GM21423 (cell line): Measurements from ENCODE around the gene SORBS1.
A peak's percentile ranks its signal among the peaks of the same experiment; 100 is the strongest.

Source experiments
- ATAC-seq: cut with Tn5 transposase; IDR thresholded peaks from one replicate; pipeline ENCODE4 v1.9.1; 2021; ENCODE audit warnings: mild to moderate bottlenecking, moderate library complexity; ENCODE audit not compliant: unreplicated experiment

Gene SORBS1

GRCh38 chr10:95467162-95467599 lies 94.0 kb downstream of the SORBS1 start:
- ATAC-seq: no peak

- no peak for ATAC-seq
Observed at GRCh38 chr10:95466436-95466835, 94.7 kb downstream of the SORBS1 start.

GRCh38 chr10:95464280-95464679 lies 96.9 kb downstream of the SORBS1 start:
- ATAC-seq: no peak

DNA sequence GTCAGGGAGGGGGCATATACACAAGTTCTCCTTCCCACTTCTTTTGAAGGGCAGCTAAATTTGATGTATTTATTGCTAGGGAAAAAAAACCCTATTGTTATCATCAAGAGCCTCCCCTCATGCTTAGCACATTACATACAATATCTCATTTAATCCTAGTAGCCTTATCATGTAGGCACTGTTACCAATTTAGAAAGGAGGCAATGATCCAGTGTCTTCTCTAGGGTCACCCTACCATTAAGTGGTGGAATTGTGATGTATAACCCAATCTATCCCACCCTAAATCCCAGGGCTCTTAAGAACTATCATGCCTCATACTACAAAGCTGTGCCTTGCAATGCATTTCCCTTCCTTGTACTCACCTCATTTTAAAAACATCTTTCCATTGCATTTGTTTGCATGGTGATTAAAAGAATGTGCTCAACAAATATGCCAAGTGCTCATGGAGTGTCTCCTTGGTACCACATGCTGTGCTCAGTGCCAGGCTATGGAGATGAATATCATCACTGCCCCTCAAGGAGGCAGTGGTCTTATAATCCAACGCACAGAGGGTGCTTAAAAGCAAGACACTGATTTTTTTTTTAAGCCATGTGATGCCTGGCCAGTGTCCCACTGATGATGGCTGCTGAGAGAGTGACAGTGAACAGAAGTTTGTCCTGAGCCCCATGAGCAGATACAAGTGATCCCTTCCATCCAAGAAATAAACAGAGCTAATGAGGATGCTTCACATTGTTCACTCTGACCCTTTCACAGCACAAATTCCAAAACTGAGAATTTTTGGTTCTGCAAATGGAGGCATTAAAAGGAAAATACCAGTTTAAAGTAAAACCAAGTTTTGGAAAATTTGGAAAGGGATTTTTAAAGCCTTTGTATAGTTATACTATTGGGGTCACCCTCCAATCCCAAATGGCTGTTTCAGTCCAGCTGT lies 98.2 kb downstream of the SORBS1 start:
- no peak for ATAC-seq

DNA sequence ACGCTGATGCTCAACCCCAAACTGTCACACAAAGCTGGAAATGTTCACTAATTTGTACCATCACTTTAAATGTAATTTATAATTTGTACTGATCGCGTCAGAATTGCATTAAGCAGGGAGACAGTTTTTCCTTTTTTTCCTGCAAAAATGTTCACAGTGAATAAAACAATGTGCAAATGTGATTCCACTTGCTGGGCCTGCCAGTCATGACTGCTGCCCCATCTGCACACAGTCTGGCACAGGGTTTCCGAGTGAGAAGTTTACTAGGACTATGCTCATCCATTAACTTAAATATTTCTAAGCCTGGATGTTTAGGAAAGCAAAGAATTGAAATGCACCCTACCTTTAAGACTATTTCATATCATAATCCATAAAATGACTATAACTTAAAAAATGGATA lies 99.6 kb downstream of the SORBS1 start:
- ATAC-seq: no peak

- no peak for ATAC-seq
Observed at GRCh38 chr10:95459446-95460045, 101.6 kb downstream of the SORBS1 start.

GRCh38 chr10:95458871-95459270 lies 102.3 kb downstream of the SORBS1 start:
- no peak for ATAC-seq

DNA sequence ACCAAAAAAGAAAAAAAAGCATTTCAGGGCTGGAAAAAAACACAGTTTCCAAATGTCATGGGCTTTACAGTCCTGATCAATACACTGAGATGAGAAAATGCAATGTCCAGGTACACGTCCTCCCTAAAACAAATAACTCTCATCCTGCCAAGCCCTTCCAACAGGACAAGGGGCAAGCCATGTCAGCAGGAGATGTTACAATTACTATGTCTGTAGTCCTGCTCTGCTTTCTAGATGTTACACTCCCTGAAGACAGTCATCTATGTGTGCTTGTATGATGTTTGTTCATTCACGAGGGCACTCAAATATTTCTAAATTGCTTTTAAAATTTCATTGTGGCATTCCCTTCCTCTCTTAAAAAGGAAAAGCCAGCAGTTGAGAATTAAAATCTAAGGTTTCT lies 103.2 kb downstream of the SORBS1 start:
- no peak for ATAC-seq

DNA sequence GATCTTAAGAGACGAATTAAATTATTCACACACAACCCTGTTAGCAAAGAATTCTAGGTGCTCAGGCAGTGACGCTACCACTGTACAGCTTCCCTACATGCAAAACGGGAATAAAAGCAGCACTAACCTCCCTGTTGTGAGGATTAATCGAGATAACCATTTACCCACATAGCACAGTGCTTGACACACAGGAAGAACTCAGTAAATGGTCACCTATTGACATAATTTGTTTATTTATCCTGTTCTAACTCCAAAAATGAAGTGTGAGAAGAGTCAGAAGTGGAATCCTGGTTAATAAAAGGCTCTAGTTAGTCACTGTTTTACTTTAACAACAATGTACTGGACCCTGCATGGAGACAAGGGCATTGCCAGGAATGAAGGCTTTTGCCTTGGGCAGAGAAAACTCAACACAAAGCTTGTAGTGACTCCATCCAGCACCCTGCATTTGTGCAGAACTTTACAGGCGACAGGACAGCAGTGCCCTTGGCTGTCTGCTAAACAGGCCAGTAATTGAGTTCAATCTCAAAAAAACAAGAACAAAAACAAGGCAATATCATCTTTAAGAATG lies 103.8 kb downstream of the SORBS1 start:
- ATAC-seq: no peak

- ATAC-seq: no peak
Observed at GRCh38 chr10:95456516-95456915, 104.7 kb downstream of the SORBS1 start.

DNA sequence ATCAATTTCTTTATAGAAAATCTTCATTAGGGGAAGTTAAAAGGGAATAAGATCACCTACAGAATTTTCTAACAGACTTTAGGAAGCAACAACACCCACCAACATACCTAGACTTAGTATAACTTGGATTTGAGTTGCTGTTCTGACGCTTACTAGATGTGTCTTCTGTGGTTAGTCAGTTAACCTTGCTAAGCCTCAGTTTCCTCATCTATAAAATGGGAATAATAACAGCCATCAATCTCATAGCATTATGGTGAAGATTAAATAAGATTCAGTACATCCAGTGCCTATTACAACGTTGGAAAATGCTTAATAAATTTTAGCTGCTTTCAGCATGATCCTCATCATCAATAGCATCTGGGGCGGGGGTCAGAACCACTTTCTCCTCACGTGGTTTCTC lies 106.2 kb downstream of the SORBS1 start:
- no peak for ATAC-seq

DNA sequence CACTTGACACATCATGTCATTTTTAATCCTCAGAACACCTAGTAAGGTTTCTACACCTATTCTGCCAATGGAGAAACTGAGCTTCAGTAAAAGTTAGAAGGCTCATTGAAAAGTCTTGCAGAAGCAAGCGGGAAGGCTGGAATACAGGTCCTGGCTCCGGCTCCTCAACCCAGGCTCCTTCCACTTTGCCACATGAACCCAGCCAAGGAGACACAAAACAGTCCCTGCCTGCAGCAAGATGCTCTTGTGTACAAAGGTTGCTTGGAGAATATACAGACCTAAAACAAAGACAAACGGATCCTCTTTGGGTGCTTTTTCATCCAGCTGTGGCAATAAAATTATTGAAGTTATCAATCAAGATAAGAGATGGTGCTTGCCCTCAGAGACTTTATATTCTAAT lies 106.8 kb downstream of the SORBS1 start:
- ATAC-seq: no peak

- no peak for ATAC-seq
Observed at GRCh38 chr10:95451568-95452524, 109.3 kb downstream of the SORBS1 start.

DNA sequence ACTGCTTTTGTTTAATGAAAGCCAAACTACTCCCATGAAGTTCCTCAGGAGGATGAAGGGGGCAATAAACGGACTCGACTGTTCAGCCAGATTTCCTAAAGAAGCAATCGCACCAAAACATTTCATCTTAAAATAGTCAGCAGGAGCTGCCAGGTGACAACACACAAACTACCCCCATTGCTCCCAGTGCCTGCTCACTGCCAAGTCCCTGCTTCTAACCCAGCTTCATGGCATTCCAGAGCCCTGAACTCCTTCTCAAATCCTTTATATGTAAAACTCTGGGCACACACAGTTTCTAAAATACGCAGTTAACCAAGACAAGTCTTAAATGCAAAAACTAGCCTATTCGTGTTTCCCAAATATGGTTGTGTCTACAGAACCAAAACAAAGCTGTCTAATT lies 110.0 kb downstream of the SORBS1 start:
- ATAC-seq: no peak

GRCh38 chr10:95450188-95450587 lies 111.0 kb downstream of the SORBS1 start:
- no peak for ATAC-seq

- no peak for ATAC-seq
Observed at GRCh38 chr10:95447685-95448084, 113.5 kb downstream of the SORBS1 start.

DNA sequence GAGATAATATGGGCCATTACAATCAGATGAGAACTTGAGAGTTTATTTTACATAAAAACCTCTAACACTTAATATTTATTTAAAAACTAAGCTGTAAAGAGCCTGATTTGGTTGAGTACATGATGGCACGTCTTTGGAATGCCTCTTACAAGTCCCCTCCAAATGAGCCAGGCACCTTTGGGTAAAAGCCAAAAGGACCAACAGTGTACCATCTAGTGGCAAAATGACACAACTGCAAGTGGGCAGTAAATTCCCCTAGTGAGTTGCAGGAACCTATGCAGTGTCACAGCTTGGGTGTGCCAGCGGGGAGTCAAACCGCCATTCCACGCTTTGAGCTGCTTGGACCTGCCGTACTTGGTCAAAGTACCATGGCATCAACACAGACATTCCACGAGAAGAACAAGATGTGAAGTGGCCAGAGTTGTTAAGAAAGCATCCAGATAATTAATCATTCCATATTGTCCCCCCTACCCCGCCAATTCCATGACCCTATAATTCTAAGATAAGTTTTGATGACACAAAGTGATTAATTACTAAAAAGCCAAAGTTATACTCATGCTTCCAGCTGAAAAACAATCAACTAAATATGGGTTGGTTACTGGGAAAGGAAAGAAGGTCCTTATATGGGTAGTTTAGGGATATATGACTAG lies 115.2 kb downstream of the SORBS1 start:
- ATAC-seq: peak; percentile 45

DNA sequence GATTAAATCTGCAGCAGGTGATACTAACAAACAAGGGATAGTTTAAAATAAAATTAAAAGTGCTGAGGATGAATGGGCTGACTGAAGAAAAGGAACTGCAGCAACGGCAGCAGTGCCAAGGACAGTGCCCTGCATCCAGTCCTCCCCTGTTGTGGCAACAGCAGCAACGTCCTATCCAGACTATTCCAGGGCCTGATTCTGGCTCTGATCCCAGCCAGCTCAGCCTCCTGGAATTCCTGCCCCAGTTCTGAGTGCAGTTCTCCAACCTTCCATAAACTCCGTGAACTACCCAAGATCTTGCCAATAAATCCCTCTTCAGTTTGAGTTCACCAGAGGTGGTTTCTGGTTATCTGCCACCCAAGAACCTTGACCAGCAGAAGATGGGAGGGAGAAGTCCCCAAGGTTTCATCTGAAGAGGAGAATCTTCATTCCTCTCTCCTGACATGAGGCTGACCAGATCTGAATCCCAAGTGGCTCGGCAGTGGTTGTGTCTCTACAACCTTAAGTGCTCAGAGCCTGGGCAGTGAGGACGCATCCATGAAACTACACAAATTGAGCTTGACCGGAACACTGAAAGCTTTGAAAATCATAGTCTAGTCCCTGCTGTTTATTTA lies 115.8 kb downstream of the SORBS1 start:
- ATAC-seq: no peak

- no peak for ATAC-seq
Observed at GRCh38 chr10:95444792-95445191, 116.4 kb downstream of the SORBS1 start.

GRCh38 chr10:95443636-95444035 lies 117.5 kb downstream of the SORBS1 start:
- ATAC-seq: no peak
